Fibroblast of pulmonary artery (primary cell): Measurements from ENCODE around the gene UPF2.
A peak's percentile ranks its signal among the peaks of the same experiment; 100 is the strongest.

Experiments
- DNase-seq: peaks from one replicate; pipeline ENCODE4 v3.0.0-alpha.2; 2010; ENCODE audit warnings: low read depth
- H3K4me3 ChIP-seq: replicated peaks from 2 replicates; pipeline ENCODE4 v1.5.1; 2011; ENCODE audit warnings: low read depth, mild to moderate bottlenecking, control low read depth, low read length, moderate library complexity
- TF ChIP-seq, protein P1 (sequence below): IDR thresholded peaks from 2 replicates; pipeline ENCODE4 v1.5.1; 2011; ENCODE audit warnings: mild to moderate bottlenecking, control low read depth, low read length, inconsistent platforms; ENCODE audit errors: missing control alignments

The UPF2 gene

DNA sequence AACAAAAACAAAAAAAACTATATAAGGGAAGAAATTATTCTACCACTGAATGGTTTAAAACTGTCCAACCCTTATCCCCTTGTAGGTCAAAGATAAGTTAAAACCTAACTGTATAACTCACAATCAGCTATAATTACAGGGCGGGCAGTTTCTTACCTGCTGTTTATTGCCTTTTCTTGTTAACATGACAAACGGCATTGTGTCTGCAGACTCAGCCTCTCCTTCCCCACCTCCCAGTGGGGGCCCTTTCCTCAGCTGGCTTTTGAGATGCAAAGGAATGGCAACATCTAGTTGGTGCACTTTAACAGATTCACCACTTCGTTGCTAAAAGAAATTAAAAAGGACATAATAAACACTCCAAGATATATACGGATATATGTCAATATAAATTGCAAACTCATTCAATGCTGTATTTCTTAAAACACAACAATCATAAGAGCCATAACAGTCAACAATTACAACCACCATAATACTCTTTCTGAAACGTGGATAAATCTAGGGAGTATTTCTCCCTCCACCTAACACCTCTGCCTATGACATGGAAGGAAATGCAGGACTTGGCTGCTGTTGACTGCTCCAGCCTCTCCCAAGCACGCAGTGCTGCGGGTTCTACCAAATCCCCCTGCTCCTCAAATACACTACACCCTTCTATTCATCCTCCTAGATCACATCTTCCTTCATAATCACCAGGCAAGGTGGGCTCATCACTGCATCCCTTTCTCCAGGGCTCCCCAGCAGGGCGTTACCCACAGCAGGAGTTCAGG is 106.0 kb downstream of the UPF2 start:
- no peak for DNase-seq
- no peak overlapping the region for H3K4me3 ChIP-seq
- TF ChIP-seq, protein P1, sequence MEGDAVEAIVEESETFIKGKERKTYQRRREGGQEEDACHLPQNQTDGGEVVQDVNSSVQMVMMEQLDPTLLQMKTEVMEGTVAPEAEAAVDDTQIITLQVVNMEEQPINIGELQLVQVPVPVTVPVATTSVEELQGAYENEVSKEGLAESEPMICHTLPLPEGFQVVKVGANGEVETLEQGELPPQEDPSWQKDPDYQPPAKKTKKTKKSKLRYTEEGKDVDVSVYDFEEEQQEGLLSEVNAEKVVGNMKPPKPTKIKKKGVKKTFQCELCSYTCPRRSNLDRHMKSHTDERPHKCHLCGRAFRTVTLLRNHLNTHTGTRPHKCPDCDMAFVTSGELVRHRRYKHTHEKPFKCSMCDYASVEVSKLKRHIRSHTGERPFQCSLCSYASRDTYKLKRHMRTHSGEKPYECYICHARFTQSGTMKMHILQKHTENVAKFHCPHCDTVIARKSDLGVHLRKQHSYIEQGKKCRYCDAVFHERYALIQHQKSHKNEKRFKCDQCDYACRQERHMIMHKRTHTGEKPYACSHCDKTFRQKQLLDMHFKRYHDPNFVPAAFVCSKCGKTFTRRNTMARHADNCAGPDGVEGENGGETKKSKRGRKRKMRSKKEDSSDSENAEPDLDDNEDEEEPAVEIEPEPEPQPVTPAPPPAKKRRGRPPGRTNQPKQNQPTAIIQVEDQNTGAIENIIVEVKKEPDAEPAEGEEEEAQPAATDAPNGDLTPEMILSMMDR, result no peak

DNA sequence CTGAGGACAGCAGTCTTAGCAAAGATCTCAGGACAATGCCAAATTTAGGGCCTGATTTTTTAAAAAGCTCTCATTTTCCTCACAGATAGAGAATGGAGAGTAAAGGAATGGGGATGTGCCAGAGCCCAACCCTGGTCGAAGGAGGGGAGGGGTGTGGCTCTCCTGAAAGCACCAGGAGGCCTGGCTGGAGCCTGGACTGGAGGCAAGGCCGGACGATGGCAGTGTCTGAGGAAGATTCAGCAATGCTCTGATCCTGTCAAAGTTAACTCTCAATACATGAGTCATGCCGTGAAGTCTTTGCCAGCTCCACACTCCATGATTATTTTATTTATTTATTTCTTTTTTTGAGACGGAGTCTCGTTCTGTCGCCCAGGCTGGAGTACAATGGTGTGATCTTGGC is 108.3 kb downstream of the UPF2 start:
- H3K4me3 ChIP-seq, result no peak overlapping the region
- TF ChIP-seq, protein P1, result no peak
- no peak for DNase-seq

DNA sequence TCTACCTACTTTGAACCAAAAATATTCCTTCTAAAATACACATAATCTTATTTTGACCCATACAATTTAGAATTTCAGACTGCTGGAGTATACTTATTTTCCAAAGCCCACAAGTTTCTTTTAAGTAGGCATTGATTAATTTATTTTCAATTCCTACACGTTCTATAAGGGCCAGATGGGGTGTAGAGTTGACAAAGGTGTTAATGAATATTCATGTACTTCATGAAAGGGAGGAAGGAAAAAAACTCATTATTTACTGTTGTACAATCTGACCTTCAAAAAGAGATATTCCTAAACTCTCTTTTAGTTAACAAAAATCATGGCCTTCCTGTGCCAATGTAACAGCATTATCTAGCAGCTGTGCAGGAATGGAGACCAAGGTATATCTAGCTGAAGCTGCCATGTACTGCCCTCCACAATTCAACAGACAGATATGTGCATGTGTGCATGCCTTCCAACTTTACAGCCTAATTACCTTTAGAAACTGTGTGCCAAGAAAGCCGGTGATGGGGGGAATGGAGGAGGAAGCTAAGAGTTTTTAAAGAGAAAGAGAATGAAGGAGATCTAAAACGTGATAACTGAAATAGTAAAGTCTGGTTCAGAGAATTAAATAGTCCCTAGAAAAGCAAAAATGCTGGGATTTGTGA is 108.9 kb downstream of the UPF2 start:
- no peak overlapping the region for H3K4me3 ChIP-seq
- TF ChIP-seq, protein P1, result no peak
- DNase-seq, result no peak

DNA sequence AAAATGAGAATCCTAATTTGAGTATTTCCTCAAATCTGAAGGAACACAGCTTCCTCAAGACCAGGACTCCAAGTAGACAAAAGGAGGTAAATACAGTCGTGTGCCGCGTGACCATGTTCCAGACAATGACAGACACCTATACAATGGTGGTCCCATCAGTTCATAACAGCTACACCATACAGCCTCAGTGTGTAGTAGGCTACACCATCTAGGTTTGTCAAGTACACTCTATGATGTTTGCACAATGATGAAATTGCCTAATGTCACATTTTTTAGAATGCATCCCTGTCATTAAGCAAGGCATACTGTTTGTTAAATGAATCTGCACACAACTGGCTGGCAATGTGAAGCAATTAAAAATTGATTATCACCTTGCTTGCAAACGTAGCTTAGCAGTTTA is 111.6 kb downstream of the UPF2 start:
- no peak overlapping the region for H3K4me3 ChIP-seq
- TF ChIP-seq, protein P1, result no peak
- no peak for DNase-seq

DNA sequence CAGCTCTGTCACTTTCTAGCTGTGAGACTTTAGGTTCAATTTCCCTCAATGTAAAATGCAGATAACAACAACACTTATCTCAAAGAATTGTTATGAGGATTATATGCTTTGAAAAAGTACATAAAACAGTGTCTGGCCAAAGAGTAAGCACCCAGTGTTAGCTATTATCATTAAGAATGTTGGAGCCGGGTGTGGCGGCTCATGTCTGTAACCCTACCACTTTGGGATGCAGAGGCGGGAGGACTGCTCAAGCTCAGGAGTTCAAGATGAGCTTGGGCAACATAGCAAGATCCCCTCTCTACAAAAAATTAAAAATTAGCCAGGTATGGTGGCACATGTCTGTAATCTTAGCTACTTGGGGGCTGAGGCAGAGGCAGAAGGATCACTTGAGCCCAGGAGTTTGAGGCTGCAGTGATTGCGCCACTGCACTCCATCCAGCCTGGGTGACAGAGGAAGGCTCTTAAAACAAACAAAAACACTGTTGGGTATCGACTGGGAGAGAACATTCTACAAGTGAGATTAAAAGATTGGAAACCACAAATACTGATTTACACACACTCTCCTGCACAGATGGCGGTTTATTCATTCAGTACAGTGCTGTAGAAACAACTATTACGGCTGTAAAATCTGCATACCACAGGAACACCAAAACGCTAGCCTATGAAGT is 112.2 kb downstream of the UPF2 start:
- TF ChIP-seq, protein P1, result no peak
- peak; percentile 11 for DNase-seq
- no peak overlapping the region for H3K4me3 ChIP-seq

- DNase-seq, result no peak
- TF ChIP-seq, protein P1, result no peak
- H3K4me3 ChIP-seq, result no peak overlapping the region
Observed at GRCh38 chr10:11927746-11928145, 114.9 kb downstream of the UPF2 start.
